NB4 (cell line): ENCODE data around the gene DBX2.

Experiments used
- DNase-seq: peaks from one replicate; pipeline ENCODE4 v3.0.0; 2010; ENCODE audit warnings: low read depth
- H3K4me3 ChIP-seq: one replicate; pipeline ENCODE4 v1.5.1; 2011; ENCODE audit warnings: mild to moderate bottlenecking, low read depth, low read length, moderate library complexity
- CTCF ChIP-seq: IDR thresholded peaks from one replicate; pipeline ENCODE4 v1.5.1; 2012; ENCODE audit warnings: low read depth, low read length
- MAX ChIP-seq: IDR thresholded peaks from 2 replicates; pipeline ENCODE4 v1.6.1; 2011; ENCODE audit warnings: low read depth, low read length
- MYC ChIP-seq: IDR thresholded peaks from 2 replicates; pipeline ENCODE4 v1.6.1; 2011; ENCODE audit warnings: low read depth, low read length
- POLR2A ChIP-seq: IDR thresholded peaks from 2 replicates; pipeline ENCODE4 v1.6.1; 2011; ENCODE audit warnings: mild to moderate bottlenecking; ENCODE audit not compliant: insufficient read length; ENCODE audit errors: extremely low read depth

Gene DBX2

GRCh38 chr12:45051572-45052125, 750 bp upstream of the DBX2 start:
- H3K4me3 ChIP-seq = no peak overlapping the region

GRCh38 chr12:45049912-45050750, 768 bp downstream of the DBX2 start:
- no peak for DNase-seq
- no peak overlapping the region for H3K4me3 ChIP-seq

More at GRCh38 chr12:45051572-45052125, 750 bp upstream of the DBX2 start:
- TF ChIP-seq CTCF (no peak), POLR2A (no peak), MYC (no peak)
- no peak for DNase-seq

GRCh38 chr12:45042599-45042998, 8.3 kb downstream of the DBX2 start:
- TF ChIP-seq MAX (no peak), MYC (no peak), POLR2A (no peak), CTCF (no peak)
- DNase-seq = no peak
- no peak overlapping the region for H3K4me3 ChIP-seq

More at GRCh38 chr12:45049912-45050750, 768 bp downstream of the DBX2 start:
- TF ChIP-seq MYC (no peak), POLR2A (no peak), CTCF (no peak), MAX (no peak)

- TF ChIP-seq MYC (no peak), POLR2A (no peak), MAX (no peak), CTCF (no peak)
- no peak overlapping the region for H3K4me3 ChIP-seq
- DNase-seq = no peak
These were observed 9.9 kb downstream of the DBX2 start for GRCh38 chr12:45040977-45041376.

- H3K4me3 ChIP-seq = no peak overlapping the region
- no peak for DNase-seq
- TF ChIP-seq CTCF = no peak
These were observed 11.1 kb downstream of the DBX2 start for GRCh38 chr12:45039757-45040156.
